DOHH2 (cell line): ENCODE data around the gene LCN2.

Experiments
- H3F3A ChIP-seq: fragments of 200-600 bp; sonication (generic), shearing (Covaris generic); 2 replicates; pipeline ENCODE4 v1.6.0; 2016; ENCODE audit warnings: antibody characterized with exemption, mild to moderate bottlenecking; ENCODE audit not compliant: control insufficient read depth, insufficient read depth
- H3K27ac ChIP-seq: fragments of 200-600 bp; sonication (generic); 2 replicates; pipeline ENCODE4 v1.5.1; 2014; ENCODE audit warnings: low read depth, mild to moderate bottlenecking, low read length, moderate library complexity
- H3K27me3 ChIP-seq: fragments of 200-600 bp; sonication (generic); 2 replicates; pipeline ENCODE4 v1.6.1; 2014; ENCODE audit warnings: mild to moderate bottlenecking, low read length, mixed read lengths; ENCODE audit not compliant: control insufficient read depth
- H3K36me3 ChIP-seq: fragments of 200-600 bp; sonication (generic); 2 replicates; pipeline ENCODE4 v1.6.1; 2014; ENCODE audit warnings: mild to moderate bottlenecking, low read length, moderate library complexity, mixed read lengths; ENCODE audit not compliant: control insufficient read depth
- H3K4me1 ChIP-seq: fragments of 200-600 bp; sonication (generic); 2 replicates; pipeline ENCODE4 v1.6.1; 2014; ENCODE audit warnings: mild to moderate bottlenecking, low read length, mixed read lengths; ENCODE audit not compliant: control insufficient read depth
- H3K4me2 ChIP-seq: fragments of 200-600 bp; sonication (generic); 2 replicates; pipeline ENCODE4 v1.6.0; 2014; ENCODE audit warnings: mild to moderate bottlenecking, low read length, moderate library complexity
- H3K4me3 ChIP-seq: fragments of 200-600 bp; sonication (generic); 2 replicates; pipeline ENCODE4 v1.5.1; 2014; ENCODE audit warnings: mild to moderate bottlenecking, low read length, mixed read lengths
- H3K79me2 ChIP-seq: fragments of 200-600 bp; sonication (generic); 2 replicates; pipeline ENCODE4 v1.6.1; 2014; ENCODE audit warnings: mild to moderate bottlenecking, low read length, mixed read lengths; ENCODE audit not compliant: control insufficient read depth
- H3K9me2 ChIP-seq: fragments of 200-600 bp; sonication (generic); replicated peaks from 2 replicates; pipeline ENCODE4 v1.6.1; 2014; ENCODE audit warnings: mild to moderate bottlenecking, low read length, mixed read lengths; ENCODE audit not compliant: control insufficient read depth
- H3K9me3 ChIP-seq: fragments of 200-600 bp; sonication (generic); 2 replicates; pipeline ENCODE4 v1.6.1; 2014; ENCODE audit warnings: antibody characterized with exemption, low read length, mixed read lengths; ENCODE audit not compliant: control insufficient read depth, insufficient read depth
- H4K20me1 ChIP-seq: fragments of 200-600 bp; sonication (generic); 2 replicates; pipeline ENCODE4 v1.6.0; 2014; ENCODE audit warnings: low read depth, mild to moderate bottlenecking, antibody characterized with exemption, low read length, moderate library complexity; ENCODE audit not compliant: control insufficient read depth, insufficient read depth
- EZH2phosphoT487 ChIP-seq: fragments of 200-600 bp; sonication (generic); IDR thresholded peaks from 2 replicates; pipeline ENCODE4 v1.6.1; 2017; ENCODE audit warnings: borderline replicate concordance, mild to moderate bottlenecking, antibody characterized with exemption, low read length, moderate library complexity, mixed read lengths
- TF ChIP-seq, protein P1 (sequence below): fragments of 200-600 bp; sonication (generic); IDR thresholded peaks from one replicate; pipeline ENCODE4 v1.5.1; 2014; ENCODE audit warnings: antibody characterized with exemption, mild to moderate bottlenecking, low read depth, low read length; ENCODE audit not compliant: poor library complexity, severe bottlenecking

Gene LCN2

GRCh38 chr9:128163027-128163515 is 13.8 kb downstream of the LCN2 start:
- peaks cover 14% of the 10 kb centered on the region for H3K4me1 ChIP-seq
- H3K36me3 ChIP-seq = peaks cover 46% of the 10 kb centered on the region
- H3K27ac ChIP-seq = no peak overlapping the region
- no peaks in the 10 kb centered on the region for H3K27me3 ChIP-seq
- peaks cover 3% of the 10 kb centered on the region; the same call in 1 of the 2 replicates for H3F3A ChIP-seq
- no peaks in the 10 kb centered on the region for H4K20me1 ChIP-seq
- no peak overlapping the region for H3K4me3 ChIP-seq
- H3K79me2 ChIP-seq = peaks cover 11% of the 10 kb centered on the region
- H3K9me3 ChIP-seq = no peaks in the 10 kb centered on the region
- TF ChIP-seq, protein P1, sequence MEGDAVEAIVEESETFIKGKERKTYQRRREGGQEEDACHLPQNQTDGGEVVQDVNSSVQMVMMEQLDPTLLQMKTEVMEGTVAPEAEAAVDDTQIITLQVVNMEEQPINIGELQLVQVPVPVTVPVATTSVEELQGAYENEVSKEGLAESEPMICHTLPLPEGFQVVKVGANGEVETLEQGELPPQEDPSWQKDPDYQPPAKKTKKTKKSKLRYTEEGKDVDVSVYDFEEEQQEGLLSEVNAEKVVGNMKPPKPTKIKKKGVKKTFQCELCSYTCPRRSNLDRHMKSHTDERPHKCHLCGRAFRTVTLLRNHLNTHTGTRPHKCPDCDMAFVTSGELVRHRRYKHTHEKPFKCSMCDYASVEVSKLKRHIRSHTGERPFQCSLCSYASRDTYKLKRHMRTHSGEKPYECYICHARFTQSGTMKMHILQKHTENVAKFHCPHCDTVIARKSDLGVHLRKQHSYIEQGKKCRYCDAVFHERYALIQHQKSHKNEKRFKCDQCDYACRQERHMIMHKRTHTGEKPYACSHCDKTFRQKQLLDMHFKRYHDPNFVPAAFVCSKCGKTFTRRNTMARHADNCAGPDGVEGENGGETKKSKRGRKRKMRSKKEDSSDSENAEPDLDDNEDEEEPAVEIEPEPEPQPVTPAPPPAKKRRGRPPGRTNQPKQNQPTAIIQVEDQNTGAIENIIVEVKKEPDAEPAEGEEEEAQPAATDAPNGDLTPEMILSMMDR = no peak
- TF ChIP-seq EZH2phosphoT487 = no peak
- no peaks in the 10 kb centered on the region for H3K9me2 ChIP-seq
- H3K4me2 ChIP-seq = no peak overlapping the region

- H3K4me2 ChIP-seq = no peak overlapping the region
- H3F3A ChIP-seq = peaks cover 3% of the 10 kb centered on the region; the same call in 1 of the 2 replicates
- H3K36me3 ChIP-seq = peaks cover 49% of the 10 kb centered on the region
- H3K9me2 ChIP-seq = no peaks in the 10 kb centered on the region
- H3K9me3 ChIP-seq = no peaks in the 10 kb centered on the region
- H4K20me1 ChIP-seq = no peaks in the 10 kb centered on the region
- no peaks in the 10 kb centered on the region for H3K27me3 ChIP-seq
- TF ChIP-seq, protein P1 = no peak
- TF ChIP-seq EZH2phosphoT487 = no peak
- H3K27ac ChIP-seq = no peak overlapping the region
- H3K4me3 ChIP-seq = no peak overlapping the region
- H3K79me2 ChIP-seq = peaks cover 11% of the 10 kb centered on the region
- H3K4me1 ChIP-seq = peaks cover 14% of the 10 kb centered on the region
Observed at GRCh38 chr9:128163523-128164306, 14.5 kb downstream of the LCN2 start.

GRCh38 chr9:128164307-128164885 is 15.1 kb downstream of the LCN2 start:
- Histone ChIP-seq H3K27me3 (no peaks in the 10 kb centered on the region), H4K20me1 (no peaks in the 10 kb centered on the region), H3K4me1 (peaks cover 10% of the 10 kb centered on the region), H3K4me3 (no peak overlapping the region), H3K4me2 (no peak overlapping the region), H3K79me2 (peaks cover 11% of the 10 kb centered on the region), H3F3A (peaks cover 3% of the 10 kb centered on the region; the same call in 1 of the 2 replicates), H3K27ac (no peak overlapping the region), H3K9me3 (no peaks in the 10 kb centered on the region), H3K9me2 (no peaks in the 10 kb centered on the region), H3K36me3 (peaks cover 54% of the 10 kb centered on the region)
- TF ChIP-seq, protein P1 = no peak
- no peak for TF ChIP-seq EZH2phosphoT487
